ENCODE data around the gene COL24A1.

COL24A1 gene

DNA sequence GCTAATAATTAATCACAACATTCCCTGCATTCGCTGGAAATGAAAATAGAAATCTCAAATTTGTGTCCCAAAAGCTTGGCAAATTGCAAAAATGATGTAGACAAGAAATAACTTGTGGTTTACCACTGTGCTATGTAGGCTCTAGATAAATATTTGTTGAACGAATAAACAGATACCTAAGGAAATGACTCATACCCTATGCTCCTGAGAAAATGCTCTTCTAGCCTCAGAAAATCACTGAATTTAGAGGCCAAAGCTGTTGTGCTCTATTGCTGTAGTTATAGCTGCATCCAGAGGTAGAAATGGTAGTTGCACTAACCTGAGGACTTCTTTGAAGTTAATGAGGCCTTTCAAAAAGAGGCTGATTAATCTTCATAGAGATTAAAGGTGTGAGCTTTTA lies 306.3 kb downstream of the COL24A1 start:
- H3K27me3 ChIP-seq (ENCODE audit: control insufficient read depth, insufficient read depth, low read length) = no peaks in the 10 kb centered on the region
- no peak overlapping the region for H3K4me2 ChIP-seq (ENCODE audit: low read length)
- H3K4me1 ChIP-seq = no peaks in the 10 kb centered on the region
- H3K9me3 ChIP-seq (ENCODE audit: control insufficient read depth, low read length) = no peaks in the 10 kb centered on the region
- TF ChIP-seq, protein P1, sequence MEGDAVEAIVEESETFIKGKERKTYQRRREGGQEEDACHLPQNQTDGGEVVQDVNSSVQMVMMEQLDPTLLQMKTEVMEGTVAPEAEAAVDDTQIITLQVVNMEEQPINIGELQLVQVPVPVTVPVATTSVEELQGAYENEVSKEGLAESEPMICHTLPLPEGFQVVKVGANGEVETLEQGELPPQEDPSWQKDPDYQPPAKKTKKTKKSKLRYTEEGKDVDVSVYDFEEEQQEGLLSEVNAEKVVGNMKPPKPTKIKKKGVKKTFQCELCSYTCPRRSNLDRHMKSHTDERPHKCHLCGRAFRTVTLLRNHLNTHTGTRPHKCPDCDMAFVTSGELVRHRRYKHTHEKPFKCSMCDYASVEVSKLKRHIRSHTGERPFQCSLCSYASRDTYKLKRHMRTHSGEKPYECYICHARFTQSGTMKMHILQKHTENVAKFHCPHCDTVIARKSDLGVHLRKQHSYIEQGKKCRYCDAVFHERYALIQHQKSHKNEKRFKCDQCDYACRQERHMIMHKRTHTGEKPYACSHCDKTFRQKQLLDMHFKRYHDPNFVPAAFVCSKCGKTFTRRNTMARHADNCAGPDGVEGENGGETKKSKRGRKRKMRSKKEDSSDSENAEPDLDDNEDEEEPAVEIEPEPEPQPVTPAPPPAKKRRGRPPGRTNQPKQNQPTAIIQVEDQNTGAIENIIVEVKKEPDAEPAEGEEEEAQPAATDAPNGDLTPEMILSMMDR (IDR thresholded peaks at IDR 0.05) = no peak
- H3K9ac ChIP-seq = no peak overlapping the region
- H2AFZ ChIP-seq = no peak overlapping the region
- H3K36me3 ChIP-seq (ENCODE audit: control insufficient read depth, insufficient read depth, low read length) = no peaks in the 10 kb centered on the region
- no peak overlapping the region for H3K27ac ChIP-seq
- no peaks in the 10 kb centered on the region for H3K79me2 ChIP-seq
- no peak overlapping the region for H3K4me3 ChIP-seq (ENCODE audit: low read depth, low read length)

DNA sequence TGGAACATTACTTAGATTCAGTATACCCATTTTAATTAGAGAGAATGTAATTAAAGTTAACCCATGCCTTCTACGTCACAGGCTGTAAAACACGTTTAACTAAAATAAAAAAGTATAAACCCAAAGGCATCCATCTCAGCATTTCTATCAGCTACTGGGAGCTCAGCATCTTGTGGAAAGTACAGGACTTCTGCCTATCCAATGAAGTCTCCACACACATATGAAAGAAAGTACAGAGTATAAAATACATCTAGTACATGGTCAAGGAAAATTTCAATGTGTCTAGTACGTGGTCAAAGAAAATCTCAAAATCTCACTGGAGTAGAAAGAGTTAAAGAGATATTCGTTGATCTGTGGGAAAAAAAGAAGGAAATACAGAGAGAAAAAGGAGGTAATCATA lies 306.9 kb downstream of the COL24A1 start:
- no peak overlapping the region for H3K4me2 ChIP-seq (ENCODE audit: low read length)
- no peaks in the 10 kb centered on the region for H3K27me3 ChIP-seq (ENCODE audit: control insufficient read depth, insufficient read depth, low read length)
- no peaks in the 10 kb centered on the region for H3K9me3 ChIP-seq (ENCODE audit: control insufficient read depth, low read length)
- H3K36me3 ChIP-seq (ENCODE audit: control insufficient read depth, insufficient read depth, low read length) = no peaks in the 10 kb centered on the region
- no peak overlapping the region for H3K27ac ChIP-seq
- H3K4me1 ChIP-seq = no peaks in the 10 kb centered on the region
- H3K9ac ChIP-seq = no peak overlapping the region
- H2AFZ ChIP-seq = no peak overlapping the region
- H3K4me3 ChIP-seq (ENCODE audit: low read depth, low read length) = no peak overlapping the region
- no peaks in the 10 kb centered on the region for H3K79me2 ChIP-seq
- TF ChIP-seq, protein P1 (IDR thresholded peaks at IDR 0.05) = no peak

DNA sequence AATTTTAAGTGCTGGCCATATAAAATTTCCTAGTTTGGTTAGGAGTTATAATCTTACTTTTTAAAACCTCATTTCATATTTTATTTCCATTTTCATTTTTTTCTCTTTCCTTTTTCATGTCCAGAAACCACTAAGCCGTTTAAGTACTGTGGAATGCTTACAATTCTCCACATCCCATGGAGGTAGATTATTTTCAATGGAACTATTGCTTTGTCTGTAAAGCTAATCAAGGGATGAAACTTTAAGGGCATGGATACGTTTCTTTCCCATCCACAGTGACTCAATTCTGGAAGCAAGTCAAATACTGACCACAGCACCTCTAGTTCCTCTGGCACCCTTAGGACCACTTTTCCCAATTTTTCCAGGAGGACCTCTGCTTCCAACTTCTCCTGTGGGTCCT lies 309.2 kb downstream of the COL24A1 start:
- Histone ChIP-seq H3K27me3 (ENCODE audit: control insufficient read depth, insufficient read depth, low read length) (no peaks in the 10 kb centered on the region), H3K4me1 (no peaks in the 10 kb centered on the region), H3K9me3 (ENCODE audit: control insufficient read depth, low read length) (no peaks in the 10 kb centered on the region), H2AFZ (no peak overlapping the region), H3K9ac (no peak overlapping the region), H3K4me3 (ENCODE audit: low read depth, low read length) (no peak overlapping the region), H3K27ac (no peak overlapping the region), H3K36me3 (ENCODE audit: control insufficient read depth, insufficient read depth, low read length) (no peaks in the 10 kb centered on the region), H3K79me2 (no peaks in the 10 kb centered on the region), H3K4me2 (ENCODE audit: low read length) (no peak overlapping the region)
- TF ChIP-seq, protein P1 (IDR thresholded peaks at IDR 0.05) = no peak

DNA sequence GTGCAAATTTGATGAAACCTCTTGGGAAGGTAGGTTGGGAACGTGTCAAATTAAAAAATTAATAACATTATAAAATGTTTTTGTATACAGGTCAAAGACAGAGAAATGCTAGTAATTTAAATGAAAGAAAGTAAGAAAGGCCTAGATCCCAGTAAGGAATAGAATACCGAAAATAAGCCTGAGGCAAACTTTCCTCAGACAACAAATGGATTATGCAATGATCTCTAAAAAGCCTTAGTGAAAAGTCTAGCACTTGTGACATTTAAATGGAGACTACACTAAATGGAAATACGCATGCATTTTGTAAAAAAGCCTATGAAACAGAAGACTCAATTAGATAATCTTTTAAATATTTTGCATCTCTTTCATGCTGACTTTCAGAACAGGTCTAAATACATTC lies 309.9 kb downstream of the COL24A1 start:
- H3K9ac ChIP-seq = no peak overlapping the region
- TF ChIP-seq, protein P1 (IDR thresholded peaks at IDR 0.05) = no peak
- no peak overlapping the region for H3K4me2 ChIP-seq (ENCODE audit: low read length)
- no peaks in the 10 kb centered on the region for H3K9me3 ChIP-seq (ENCODE audit: control insufficient read depth, low read length)
- no peaks in the 10 kb centered on the region for H3K79me2 ChIP-seq
- no peaks in the 10 kb centered on the region for H3K36me3 ChIP-seq (ENCODE audit: control insufficient read depth, insufficient read depth, low read length)
- H3K27me3 ChIP-seq (ENCODE audit: control insufficient read depth, insufficient read depth, low read length) = no peaks in the 10 kb centered on the region
- H3K4me3 ChIP-seq (ENCODE audit: low read depth, low read length) = no peak overlapping the region
- H3K27ac ChIP-seq = no peak overlapping the region
- no peak overlapping the region for H2AFZ ChIP-seq
- no peaks in the 10 kb centered on the region for H3K4me1 ChIP-seq

DNA sequence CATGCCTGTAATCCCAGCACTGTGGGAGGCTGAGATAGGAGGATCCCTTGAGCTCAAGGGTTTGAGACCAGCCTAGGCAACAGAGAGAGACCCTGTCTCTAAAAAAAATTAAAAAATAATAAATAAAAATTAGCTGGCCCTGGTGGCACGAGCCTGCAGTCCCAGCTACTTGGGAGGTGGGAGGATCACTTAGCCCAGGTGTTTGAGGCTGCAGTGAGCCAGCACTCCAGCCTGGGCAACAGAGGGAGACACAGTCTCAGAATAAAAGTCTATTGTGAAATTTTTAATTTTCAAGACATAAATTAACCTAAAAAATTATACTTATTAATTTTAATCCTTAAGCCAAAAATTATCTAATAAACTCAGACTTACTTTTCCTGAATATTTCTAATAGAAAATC lies 317.1 kb downstream of the COL24A1 start:
- no peak overlapping the region for H3K4me2 ChIP-seq (ENCODE audit: low read length)
- no peaks in the 10 kb centered on the region for H3K27me3 ChIP-seq (ENCODE audit: control insufficient read depth, insufficient read depth, low read length)
- H2AFZ ChIP-seq = no peak overlapping the region
- no peak overlapping the region for H3K27ac ChIP-seq
- H3K4me3 ChIP-seq (ENCODE audit: low read depth, low read length) = no peak overlapping the region
- no peaks in the 10 kb centered on the region for H3K4me1 ChIP-seq
- TF ChIP-seq, protein P1 (IDR thresholded peaks at IDR 0.05) = no peak
- no peaks in the 10 kb centered on the region for H3K79me2 ChIP-seq
- no peaks in the 10 kb centered on the region for H3K9me3 ChIP-seq (ENCODE audit: control insufficient read depth, low read length)
- no peaks in the 10 kb centered on the region for H3K36me3 ChIP-seq (ENCODE audit: control insufficient read depth, insufficient read depth, low read length)
- no peak overlapping the region for H3K9ac ChIP-seq
